Middle frontal gyrus (tissue), 1 donor: ENCODE results near the gene STK32C.
A peak's percentile ranks its signal among the peaks of the same experiment; 100 is the strongest.
"Not testable (repeated sequence)": the region's sequence is repeated elsewhere in the genome, so short reads cannot be mapped to it uniquely, and the experiment has no call there.

ENCODE experiments used
- DNase-seq: peaks from one replicate; pipeline ENCODE4 v3.0.0-alpha.2; 2015; ENCODE audit warnings: low spot score; ENCODE audit errors: extremely low spot score

STK32C gene

DNA sequence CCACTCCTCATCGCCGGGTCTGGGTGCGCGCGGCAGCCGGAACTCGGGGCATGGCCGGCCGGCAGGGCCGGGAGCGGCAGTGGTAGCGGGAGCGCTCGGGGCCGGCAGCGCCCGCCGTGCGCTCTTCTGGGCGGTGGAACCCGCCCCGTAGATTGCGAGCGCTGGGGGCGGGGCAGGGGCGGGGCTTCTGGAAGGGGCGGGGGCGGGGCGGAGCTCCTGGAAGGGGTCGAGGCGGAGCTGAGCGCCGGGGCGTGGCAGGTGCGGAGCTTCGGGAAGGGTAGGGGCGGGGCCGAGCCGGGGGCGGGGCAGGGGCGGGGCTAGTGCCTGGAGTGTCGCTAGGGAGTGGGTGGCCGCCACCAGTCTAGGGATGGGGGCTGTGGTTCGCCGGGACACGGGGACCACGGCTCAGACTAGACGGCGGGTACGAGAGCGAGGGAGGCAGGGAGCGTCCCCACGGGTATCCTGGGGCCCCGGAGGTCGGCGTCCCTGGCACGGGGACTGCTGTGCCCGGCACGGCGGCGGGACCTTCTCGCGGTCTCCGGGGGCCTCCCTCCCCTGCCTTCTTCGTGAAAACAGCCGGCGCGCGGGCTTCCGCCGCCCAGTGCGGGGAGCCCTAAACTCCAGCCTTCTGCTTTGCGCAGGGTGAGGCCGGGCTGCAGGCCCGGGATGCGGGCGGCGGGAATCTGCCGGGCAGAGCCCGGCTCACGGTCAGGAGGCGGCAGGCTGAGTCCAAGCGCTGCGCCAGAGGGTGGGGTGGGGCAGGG, at the start of gene STK32C:
Gene STK32C, minus strand, starts transcription at position 128 of the 764 bp plus-strand sequence. Its CDS starts 117 bp downstream, at position 11.
- peak; percentile 80 for DNase-seq

DNA sequence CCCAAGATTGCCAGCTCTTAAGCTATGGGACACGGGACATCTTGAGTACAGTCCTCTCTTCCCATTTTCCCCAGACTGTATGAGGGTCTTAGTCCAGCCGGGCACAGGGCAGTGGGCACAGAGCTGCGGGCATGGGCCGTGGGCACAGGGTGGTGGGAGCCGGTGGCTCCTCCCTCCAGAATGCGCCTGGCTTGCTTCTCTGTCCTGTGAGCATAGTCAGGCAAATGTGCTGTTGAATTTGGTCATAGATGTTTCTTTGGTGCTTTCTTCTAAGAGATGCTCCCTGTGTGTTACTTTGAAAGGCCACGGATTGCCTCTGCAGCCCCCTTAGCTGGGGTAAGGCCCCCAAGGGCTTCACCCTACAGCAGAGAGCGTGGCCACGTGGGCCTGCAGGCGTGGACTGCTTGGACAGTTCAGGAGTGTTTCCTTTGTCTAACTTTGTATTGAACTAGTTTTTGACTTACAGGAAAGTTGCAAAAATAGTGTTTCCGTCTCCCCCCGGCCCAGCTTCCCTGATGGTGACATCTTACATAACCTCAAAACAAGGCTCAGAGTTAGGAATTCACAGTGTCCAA, 49.0 kb upstream of the STK32C start:
- DNase-seq: no peak

GRCh38 chr10:132355754-132356153, 48.0 kb upstream of the STK32C start:
- DNase-seq: no peak

GRCh38 chr10:132355297-132355696, 47.5 kb upstream of the STK32C start:
- no peak for DNase-seq

- DNase-seq: no peak
These were observed 46.8 kb upstream of the STK32C start for GRCh38 chr10:132354356-132355094.

- DNase-seq: no peak
These were observed 46.0 kb upstream of the STK32C start for GRCh38 chr10:132353456-132354355.

DNA sequence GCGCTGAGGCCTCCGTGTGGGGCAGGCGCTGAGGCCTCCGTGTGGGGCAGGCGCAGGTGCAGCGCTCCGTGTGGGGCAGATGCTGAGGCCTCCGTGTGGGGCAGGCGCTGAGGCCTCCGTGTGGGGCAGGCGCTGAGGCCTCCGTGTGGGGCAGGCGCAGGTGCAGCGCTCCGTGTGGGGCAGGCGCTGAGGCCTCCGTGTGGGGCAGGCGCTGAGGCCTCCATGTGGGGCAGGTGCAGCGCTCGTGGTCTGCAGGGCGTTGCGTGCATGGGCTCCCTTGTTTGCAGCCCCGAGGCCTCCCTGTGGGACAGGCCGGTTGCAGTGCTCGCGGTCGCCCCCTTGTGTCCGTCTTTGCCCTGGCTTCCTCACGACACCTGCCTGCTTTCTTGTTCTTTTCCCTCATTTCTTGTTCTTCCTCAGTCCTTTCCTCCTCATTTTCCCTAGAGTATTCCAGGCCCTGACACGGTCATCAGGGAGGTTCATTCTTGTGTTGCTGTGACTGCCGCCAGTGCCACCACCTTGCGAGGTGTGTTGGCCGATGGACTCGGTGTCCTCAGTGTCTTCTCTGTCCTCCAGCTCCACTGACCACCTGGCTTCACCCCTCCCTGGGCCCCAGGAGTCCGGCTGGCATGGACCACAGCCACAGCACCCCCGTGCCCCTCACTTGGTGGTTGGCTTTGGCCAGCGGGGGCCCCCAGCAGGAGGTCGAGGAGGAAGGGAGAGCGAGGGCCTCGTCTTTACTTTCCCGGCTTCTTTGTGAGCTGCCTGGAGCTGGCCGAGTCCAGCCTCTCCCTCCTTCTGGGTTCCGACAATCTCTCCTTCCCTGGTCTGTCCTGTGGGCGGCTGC, 44.9 kb upstream of the STK32C start:
- DNase-seq: not testable (repeated sequence)

DNA sequence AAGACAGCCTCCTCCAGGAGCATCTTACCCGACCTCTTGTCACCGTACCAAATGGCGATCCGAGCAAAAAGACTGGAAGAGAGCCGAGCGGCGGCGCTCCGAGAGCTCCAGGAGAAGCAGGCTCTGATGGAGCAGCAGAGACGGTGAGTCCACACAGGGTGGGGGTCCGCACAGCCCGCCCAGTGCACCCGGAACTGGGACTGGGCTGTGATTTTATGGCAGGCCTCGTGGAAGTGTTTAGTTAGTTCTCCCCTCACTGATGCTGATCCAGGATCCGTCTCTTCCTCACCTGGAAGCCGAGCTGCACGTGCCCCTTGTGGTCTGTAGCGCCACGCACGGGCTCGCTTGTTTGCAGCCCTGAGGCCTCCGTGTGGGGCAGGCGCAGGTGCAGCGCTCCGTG, 43.9 kb upstream of the STK32C start:
- DNase-seq: no peak

- DNase-seq: no peak
These were observed 43.2 kb upstream of the STK32C start for GRCh38 chr10:132350946-132351345.

DNA sequence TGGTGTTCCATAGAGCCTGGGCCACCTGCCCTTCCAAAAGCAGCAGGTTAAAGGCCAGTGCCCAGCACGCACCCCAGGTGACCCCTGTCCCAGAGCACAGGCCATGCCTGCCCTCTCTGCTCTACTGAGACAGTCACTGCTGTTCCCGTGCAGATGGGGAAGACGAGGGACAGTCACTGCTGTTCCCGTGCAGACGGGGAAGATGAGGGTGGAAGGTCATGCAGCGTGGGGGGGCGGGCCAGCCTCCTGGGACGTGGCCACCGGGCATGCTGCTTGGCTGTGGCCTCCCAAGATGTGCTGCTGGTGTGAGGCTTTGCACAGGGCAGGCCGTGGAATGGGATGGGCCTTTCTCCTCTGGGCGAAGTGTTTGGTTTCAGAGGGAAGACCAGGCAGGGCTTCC, 42.6 kb upstream of the STK32C start:
- DNase-seq: no peak

DNA sequence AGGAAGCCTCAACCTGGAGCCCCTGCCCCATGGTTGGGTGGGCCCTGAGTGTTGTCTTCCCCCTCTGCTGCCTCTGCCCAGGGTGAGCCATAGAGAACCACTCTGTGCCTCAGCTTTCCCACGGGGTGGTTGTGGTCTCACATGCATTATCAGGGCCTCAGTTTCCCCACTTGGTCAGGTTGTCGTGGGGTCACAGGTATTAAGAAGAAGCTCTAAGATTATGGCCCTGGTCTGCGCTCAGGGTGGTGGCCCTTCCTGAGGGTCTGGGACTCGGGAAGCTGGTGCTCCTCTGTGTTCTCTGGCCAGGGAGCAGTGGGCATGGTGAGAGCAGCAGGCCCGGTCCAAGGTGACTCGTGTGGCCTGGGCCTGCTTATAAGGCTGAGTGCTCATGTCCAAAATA, 42.0 kb upstream of the STK32C start:
- no peak for DNase-seq

GRCh38 chr10:132347931-132348267, 40.1 kb upstream of the STK32C start:
- no peak for DNase-seq

- DNase-seq: no peak
These were observed 39.6 kb upstream of the STK32C start for GRCh38 chr10:132347211-132347930.

- no peak for DNase-seq
These were observed 39.1 kb upstream of the STK32C start for GRCh38 chr10:132346806-132347205.

- DNase-seq: no peak
These were observed 37.6 kb upstream of the STK32C start for GRCh38 chr10:132345345-132345744.

DNA sequence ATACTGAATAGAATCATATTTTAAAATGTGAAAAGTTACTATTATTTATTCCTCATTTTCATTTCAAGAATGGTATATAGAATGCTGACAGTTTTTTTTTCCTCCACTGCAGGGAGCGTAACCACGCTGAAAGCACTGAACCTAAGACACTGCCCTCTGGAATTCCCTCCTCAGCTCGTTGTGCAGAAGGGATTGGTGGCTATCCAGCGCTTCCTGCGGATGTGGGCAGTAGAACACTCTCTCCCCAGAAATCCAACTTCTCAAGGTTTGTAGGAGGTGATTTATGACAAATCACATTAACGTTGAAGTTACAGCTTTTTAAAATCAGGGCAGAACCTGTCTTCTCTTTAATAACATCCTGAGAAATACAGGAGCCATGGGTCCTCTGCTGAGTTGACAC, 36.6 kb upstream of the STK32C start:
- no peak for DNase-seq

GRCh38 chr10:132342553-132342952, 34.8 kb upstream of the STK32C start:
- no peak for DNase-seq

DNA sequence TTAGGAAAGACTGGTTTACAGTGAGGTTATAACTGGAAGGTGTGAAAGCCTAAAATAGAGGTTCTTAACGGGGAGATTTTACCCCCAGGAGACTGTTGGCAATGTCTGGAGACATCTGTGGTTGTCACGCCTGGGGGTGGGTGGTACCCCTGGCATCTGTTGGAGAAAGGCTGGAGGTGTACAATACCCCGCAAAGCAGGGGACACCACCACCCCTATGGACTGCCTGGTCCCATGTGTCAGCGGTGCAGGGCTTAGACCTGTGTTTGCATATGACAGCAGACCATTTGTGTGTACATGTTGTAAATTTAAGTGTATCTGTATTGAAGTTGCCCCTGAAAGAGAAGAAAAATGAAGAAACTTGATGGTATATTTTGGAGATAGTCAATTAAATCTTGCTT, 34.0 kb upstream of the STK32C start:
- DNase-seq: no peak

DNA sequence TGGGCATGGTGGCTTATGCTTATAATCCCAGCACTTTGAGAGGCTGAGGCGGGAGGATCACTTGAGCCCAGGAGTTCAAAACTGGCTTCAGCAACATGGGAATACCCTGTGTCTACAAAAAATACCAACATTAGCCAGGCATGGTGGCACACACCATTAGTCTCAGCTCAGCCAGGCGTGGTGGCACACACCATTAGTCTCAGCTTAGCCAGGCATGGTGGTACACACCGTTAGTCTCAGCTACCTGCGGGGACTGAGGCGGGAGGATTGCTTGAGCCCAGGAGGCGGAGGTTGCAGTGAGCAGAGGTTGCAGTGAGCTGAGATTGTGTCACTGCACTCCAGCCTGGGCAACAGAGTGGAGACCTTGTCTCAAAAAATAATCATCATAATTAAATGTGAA, 33.3 kb upstream of the STK32C start:
- no peak for DNase-seq

DNA sequence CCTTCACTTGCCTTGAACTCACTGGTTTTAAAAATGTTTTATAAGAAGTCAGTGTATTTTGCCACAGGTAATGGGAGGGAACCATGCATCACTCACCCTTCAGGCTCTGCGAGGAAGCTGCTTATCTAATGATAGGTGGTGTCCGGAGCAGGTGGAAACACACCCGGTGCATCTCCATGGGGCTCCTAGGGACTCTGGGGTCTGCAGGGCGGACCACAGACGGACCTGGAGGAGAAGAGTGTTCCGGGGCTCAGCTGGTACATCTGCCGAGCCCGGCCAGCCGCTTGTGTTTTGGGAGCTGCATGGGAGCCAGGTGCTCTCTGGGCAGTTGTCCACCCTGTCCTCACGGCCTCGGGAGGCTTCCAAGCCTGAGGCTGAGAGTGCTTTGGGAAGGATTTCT, 31.5 kb upstream of the STK32C start:
- DNase-seq: no peak
